HG03378 (cell line): ENCODE data around the gene NEDD4L.

Experiments
- ATAC-seq: cut with Tn5 transposase; IDR thresholded peaks from one replicate; pipeline ENCODE4 v1.9.1; 2021; ENCODE audit warnings: mild to moderate bottlenecking, moderate library complexity; ENCODE audit not compliant: unreplicated experiment

Gene NEDD4L

GRCh38 chr18:58335821-58336220 is 291.8 kb downstream of the NEDD4L start:
- ATAC-seq, result no peak

- ATAC-seq, result no peak
Observed at GRCh38 chr18:58336605-58337004, 292.6 kb downstream of the NEDD4L start.

- no peak for ATAC-seq
Observed at GRCh38 chr18:58337285-58337684, 293.3 kb downstream of the NEDD4L start.

GRCh38 chr18:58337686-58338085 is 293.7 kb downstream of the NEDD4L start:
- no peak for ATAC-seq

- ATAC-seq, result no peak
Observed at GRCh38 chr18:58338141-58338540, 294.1 kb downstream of the NEDD4L start.

GRCh38 chr18:58338961-58339592 is 295.1 kb downstream of the NEDD4L start:
- ATAC-seq, result no peak

- ATAC-seq, result no peak
Observed at GRCh38 chr18:58339890-58340289, 295.9 kb downstream of the NEDD4L start.

GRCh38 chr18:58341916-58342315 is 297.9 kb downstream of the NEDD4L start:
- ATAC-seq, result no peak

- ATAC-seq, result no peak
Observed at GRCh38 chr18:58344080-58344670, 300.1 kb downstream of the NEDD4L start.

GRCh38 chr18:58344861-58345463 is 300.9 kb downstream of the NEDD4L start:
- ATAC-seq, result no peak

GRCh38 chr18:58345875-58346274 is 301.8 kb downstream of the NEDD4L start:
- no peak for ATAC-seq

- ATAC-seq, result no peak
Observed at GRCh38 chr18:58347135-58347534, 303.1 kb downstream of the NEDD4L start.

GRCh38 chr18:58348517-58348916 is 304.5 kb downstream of the NEDD4L start:
- ATAC-seq, result no peak

- no peak for ATAC-seq
Observed at GRCh38 chr18:58348951-58349350, 304.9 kb downstream of the NEDD4L start.

- no peak for ATAC-seq
Observed at GRCh38 chr18:58349650-58350049, 305.6 kb downstream of the NEDD4L start.

GRCh38 chr18:58350526-58350925 is 306.5 kb downstream of the NEDD4L start:
- ATAC-seq, result no peak

- ATAC-seq, result no peak
Observed at GRCh38 chr18:58351776-58352175, 307.8 kb downstream of the NEDD4L start.

GRCh38 chr18:58353581-58353980 is 309.6 kb downstream of the NEDD4L start:
- no peak for ATAC-seq

GRCh38 chr18:58354051-58354450 is 310.0 kb downstream of the NEDD4L start:
- no peak for ATAC-seq

- ATAC-seq, result no peak
Observed at GRCh38 chr18:58354791-58355190, 310.8 kb downstream of the NEDD4L start.

- no peak for ATAC-seq
Observed at GRCh38 chr18:58355243-58355642, 311.2 kb downstream of the NEDD4L start.

GRCh38 chr18:58359218-58359617 is 315.2 kb downstream of the NEDD4L start:
- no peak for ATAC-seq
